H1 (cell line): ENCODE results near the gene RNF13. TPM values are rescaled to one million over a fixed set of nuclear protein-coding genes. Genes with fewer than 3 reads are reported as not detected.
A peak's percentile ranks its signal among the peaks of the same experiment; 100 is the strongest.

Experiments used
- BRCA1 ChIP-seq: IDR thresholded peaks from 2 replicates; pipeline ENCODE4 v1.6.1; 2012; ENCODE audit warnings: low read depth, low read length, improper control_type of control experiment
- CEBPB ChIP-seq: IDR thresholded peaks from 2 replicates; pipeline ENCODE4 v1.6.1; 2012; ENCODE audit warnings: low read depth, low read length
- CHD2 ChIP-seq: IDR thresholded peaks from 2 replicates; pipeline ENCODE4 v1.6.1; 2012; ENCODE audit warnings: low read length, improper control_type of control experiment
- CTBP2 ChIP-seq: IDR thresholded peaks from 2 replicates; pipeline ENCODE4 v1.7.0; 2011; ENCODE audit warnings: borderline replicate concordance, mild to moderate bottlenecking, moderate library complexity, mixed read lengths, low read length; ENCODE audit not compliant: insufficient read depth, insufficient read length
- EGR1 ChIP-seq: IDR thresholded peaks from 2 replicates; pipeline ENCODE4 v1.6.1; 2011; ENCODE audit warnings: low read depth, low read length, borderline replicate concordance
- FOSL1 ChIP-seq: IDR thresholded peaks from 2 replicates; pipeline ENCODE4 v1.6.1; 2011; ENCODE audit warnings: mild to moderate bottlenecking, low read depth, low read length, moderate library complexity; ENCODE audit not compliant: insufficient read depth
- HDAC2 ChIP-seq, 2 experiments: fragments of 300-600 bp in 1 of 2; sonication (generic) in 1 of 2; IDR thresholded peaks; 2 replicates each; pipeline ENCODE4 v1.6.1; 2011 to 2012; ENCODE audit warnings: low read depth in 2 of 2, low read length in 2 of 2, mild to moderate bottlenecking in 2 of 2, moderate library complexity in 2 of 2, borderline replicate concordance in 1 of 2, inconsistent platforms in 1 of 2
- JUN ChIP-seq: IDR thresholded peaks from 2 replicates; pipeline ENCODE4 v1.6.1; 2011; ENCODE audit warnings: low read depth, mild to moderate bottlenecking, improper control_type of control experiment, low read length
- JUND ChIP-seq: IDR thresholded peaks from 2 replicates; pipeline ENCODE4 v1.6.1; 2011; ENCODE audit warnings: mild to moderate bottlenecking, improper control_type of control experiment, low read length
- KDM5A ChIP-seq: fragments of 200-600 bp; IDR thresholded peaks from 2 replicates; pipeline ENCODE4 v1.7.1; 2012; ENCODE audit warnings: mild to moderate bottlenecking, low read length, inconsistent platforms, mixed read lengths
- PHF8 ChIP-seq: fragments of 200-600 bp; sonication (generic); conservative IDR thresholded peaks from 2 replicates; pipeline ENCODE4 v1.7.1; 2012; ENCODE audit warnings: low read depth, mild to moderate bottlenecking, inconsistent platforms, low read length, moderate library complexity
- POU5F1 ChIP-seq: IDR thresholded peaks from 2 replicates; pipeline ENCODE4 v1.6.1; 2011; ENCODE audit warnings: low read depth, mild to moderate bottlenecking, low read length, moderate library complexity
- RAD21 ChIP-seq, 2 experiments: IDR thresholded peaks in 1 of 2; conservative IDR thresholded peaks in 1 of 2; 2 replicates each; pipeline ENCODE4 v1.6.1; 2011; ENCODE audit warnings: low read depth in 2 of 2, low read length in 2 of 2, improper control_type of control experiment in 1 of 2, inconsistent platforms in 1 of 2, mild to moderate bottlenecking in 1 of 2, moderate library complexity in 1 of 2
- RFX5 ChIP-seq: IDR thresholded peaks from 2 replicates; pipeline ENCODE4 v1.6.1; 2011; ENCODE audit warnings: low read depth, low read length, improper control_type of control experiment, borderline replicate concordance
- SAP30 ChIP-seq: fragments of 300-600 bp; sonication (generic); IDR thresholded peaks from 2 replicates; pipeline ENCODE4 v1.7.1; 2012; ENCODE audit warnings: low read length, moderate library complexity, mild to moderate bottlenecking, inconsistent platforms; ENCODE audit not compliant: insufficient read depth, insufficient replicate concordance
- SIRT6 ChIP-seq: IDR thresholded peaks from one replicate; pipeline ENCODE4 v1.7.1; 2012; ENCODE audit warnings: low read length, inconsistent platforms
- SIX5 ChIP-seq: IDR thresholded peaks from 2 replicates; pipeline ENCODE4 v1.6.1; 2011; ENCODE audit warnings: mild to moderate bottlenecking, low read depth, low read length
- SP4 ChIP-seq: IDR thresholded peaks from 2 replicates; pipeline ENCODE4 v1.6.1; 2012; ENCODE audit warnings: low read length, inconsistent platforms
- SRF ChIP-seq: IDR thresholded peaks from 2 replicates; pipeline ENCODE4 v1.6.1; 2011; ENCODE audit warnings: mild to moderate bottlenecking, low read depth, low read length, moderate library complexity
- TAF1 ChIP-seq: IDR thresholded peaks from 2 replicates; pipeline ENCODE4 v1.6.1; 2011; ENCODE audit warnings: mild to moderate bottlenecking, low read depth, low read length
- TAF7 ChIP-seq: optimal IDR thresholded peaks from 2 replicates; pipeline ENCODE3; 2011; ENCODE audit warnings: low read depth, mild to moderate bottlenecking, inconsistent platforms, low read length, moderate library complexity, borderline replicate concordance
- TCF12 ChIP-seq: IDR thresholded peaks from 2 replicates; pipeline ENCODE4 v1.6.1; 2011; ENCODE audit warnings: low read depth, mild to moderate bottlenecking, low read length
- ZNF274 ChIP-seq: IDR thresholded peaks from 2 replicates; pipeline ENCODE4 v1.7.0; 2012; ENCODE audit warnings: low read length, borderline replicate concordance; ENCODE audit errors: extremely low read depth
- polyA plus RNA-seq, 7 experiments: library from polyadenylated mRNA; depleted of rRNA in 3 of 7; stranded (reverse) in 5 of 7; unstranded in 2 of 7; fragments of >200 nt in 5 of 7; fragments of 200-250 nt in 2 of 7; gene quantifications; 1 replicate in 5 of 7; 2 replicates in 1 of 7; 4 replicates in 1 of 7; pipeline versions ENCODE4 v1.2.1 to v1.2.3, GENCODE V29; 2011 to 2013; ENCODE audit warnings: missing spikeins in 2 of 7, mixed read lengths in 2 of 7
- total RNA-seq: library from RNA; stranded (reverse); fragmentation: NEBNext Ultra II Directional; extraction: Animal tissue kit (Norgen Biotek cat#: 25700); gene quantifications from 2 replicates; pipeline ENCODE4 v1.2.1, GENCODE V29; 2021
- TF ChIP-seq, protein P1 (sequence below): IDR thresholded peaks from 2 replicates; pipeline ENCODE4 v1.6.1; 2011; ENCODE audit warnings: low read length, improper control_type of control experiment

RNF13 gene
- total and polyA plus RNA-seq, 2 of the 8 experiments (the other 6 are each of a cell fraction or from before 2014, with no cell fraction given), result 19.4 to 35.4 TPM

DNA sequence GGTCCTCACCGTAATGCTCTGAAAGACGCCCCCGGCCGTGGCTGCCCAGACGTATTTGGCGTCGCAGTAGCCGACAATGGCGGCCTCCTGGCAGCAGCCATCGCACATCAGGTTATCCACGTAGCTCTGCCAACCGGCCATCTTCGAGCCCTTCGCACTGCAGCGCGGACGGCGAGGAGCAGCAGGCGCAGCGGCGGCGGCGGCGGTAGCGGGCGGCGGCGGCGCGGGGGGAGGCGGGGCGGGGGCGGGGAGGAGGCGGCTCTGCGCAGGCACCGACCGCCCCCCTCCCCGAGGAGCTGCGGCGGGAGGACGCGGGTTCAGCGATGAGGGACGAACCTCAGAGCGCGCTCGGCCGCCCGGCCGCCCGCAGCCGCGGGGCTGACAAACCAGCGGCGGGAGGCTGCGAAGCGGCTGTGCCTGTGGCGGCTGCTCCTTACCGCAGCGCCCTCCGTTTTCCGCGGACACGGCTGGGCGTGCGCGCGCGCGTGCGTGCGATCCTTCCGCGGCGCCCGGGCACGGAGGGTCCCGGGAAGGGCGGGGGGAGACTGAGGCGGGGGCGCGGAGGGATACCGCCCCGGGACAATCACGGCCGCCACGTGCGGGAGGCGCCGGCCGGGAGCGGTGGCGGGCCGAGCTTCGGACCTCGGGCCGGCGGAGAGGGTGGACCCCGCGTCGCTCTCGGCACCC, 157.8 kb downstream of the RNF13 start, which contains the start of gene PFN2 (continued):
- no peak for TF ChIP-seq CTBP2
- TF ChIP-seq SP4, result no peak
- TF ChIP-seq, protein P1, sequence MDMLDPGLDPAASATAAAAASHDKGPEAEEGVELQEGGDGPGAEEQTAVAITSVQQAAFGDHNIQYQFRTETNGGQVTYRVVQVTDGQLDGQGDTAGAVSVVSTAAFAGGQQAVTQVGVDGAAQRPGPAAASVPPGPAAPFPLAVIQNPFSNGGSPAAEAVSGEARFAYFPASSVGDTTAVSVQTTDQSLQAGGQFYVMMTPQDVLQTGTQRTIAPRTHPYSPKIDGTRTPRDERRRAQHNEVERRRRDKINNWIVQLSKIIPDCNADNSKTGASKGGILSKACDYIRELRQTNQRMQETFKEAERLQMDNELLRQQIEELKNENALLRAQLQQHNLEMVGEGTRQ, result peak; percentile 24; the same call in 1 of the 2 replicates
- TF ChIP-seq JUN, result no peak
- TF ChIP-seq SAP30, result no peak
- no peak for TF ChIP-seq SIRT6
- TF ChIP-seq TCF12, result no peak
- TF ChIP-seq BRCA1, result no peak
- peak; percentile 89 for TF ChIP-seq TAF1
- TF ChIP-seq KDM5A, result no peak
- peak; percentile 78 for TF ChIP-seq CHD2
- no peak for TF ChIP-seq FOSL1
- TF ChIP-seq POU5F1, result no peak
- TF ChIP-seq ZNF274, result no peak
- no peak for TF ChIP-seq RFX5
- TF ChIP-seq EGR1, result no peak
- no peak for TF ChIP-seq HDAC2 (IDR thresholded peaks at IDR 0.05; ENCODE audit: borderline replicate concordance in 1 of 2, low read depth in 2 of 2, low read length in 2 of 2)
- TF ChIP-seq JUND, result no peak
- no peak for TF ChIP-seq SRF
- no peak for TF ChIP-seq CEBPB
- 0 out of 4 replicates have a peak, but pooled peaks of 1 of the 2 experiments have one; percentile 1 for TF ChIP-seq RAD21 (IDR thresholded peaks at IDR 0.05 in 1 of 2, conservative IDR thresholded peaks at IDR 0.05 in 1 of 2; ENCODE audit: low read depth in 2 of 2, low read length in 2 of 2)
- TF ChIP-seq PHF8, result 0 out of 2 replicates have a peak, but pooled peaks have one; percentile 74
- TF ChIP-seq TAF7, result peak; percentile 79
- no peak for TF ChIP-seq SIX5
